Kidney (tissue), 14 donors: ENCODE measurements around the gene CCDC27. TPM values are rescaled to one million over a fixed set of nuclear protein-coding genes. Genes with fewer than 3 reads are reported as not detected.
A peak's percentile ranks its signal among the peaks of the same experiment; 100 is the strongest.

Source experiments
- DNase-seq, 5 donors: peaks; one replicate each; pipeline ENCODE4 v3.0.0-alpha.2; 2013 to 2020
- FAIRE-seq: peaks from 2 replicates; lab custom pipeline; 2012; peaks lifted over from hg19 to GRCh38; lab: Jason Lieb, UNC
- H3K27ac ChIP-seq, 2 donors: one replicate each; pipeline ENCODE4 v1.7.0; 2013; ENCODE audit warnings: low read depth in 2 of 2, low read length in 2 of 2, inconsistent platforms in 1 of 2
- H3K27me3 ChIP-seq: one replicate; pipeline ENCODE4 v1.7.1; 2013; ENCODE audit warnings: low read length, inconsistent platforms; ENCODE audit not compliant: control insufficient read depth, insufficient read depth
- H3K36me3 ChIP-seq, 3 donors: one replicate each; pipeline versions ENCODE4 v1.7.0 to v1.7.1; 2013; ENCODE audit warnings: low read length in 3 of 3, control low read depth in 1 of 3, inconsistent platforms in 1 of 3; ENCODE audit not compliant: insufficient read depth in 3 of 3, control insufficient read depth in 2 of 3
- H3K4me1 ChIP-seq, 3 donors: one replicate each; pipeline versions ENCODE4 v1.7.0 to v1.7.1; 2013; ENCODE audit warnings: low read length in 3 of 3, inconsistent platforms in 1 of 3, low read depth in 1 of 3; ENCODE audit not compliant: control insufficient read depth in 2 of 3, insufficient read depth in 2 of 3
- H3K4me3 ChIP-seq, 3 donors: one replicate each; pipeline versions ENCODE4 v1.7.0 to v1.8.1; 2013; ENCODE audit warnings: low read length in 3 of 3, control low read depth in 1 of 3, inconsistent platforms in 1 of 3
- H3K9ac ChIP-seq, 3 donors: one replicate each; pipeline versions ENCODE4 v1.7.0 to v1.7.1; 2013; ENCODE audit warnings: low read length in 3 of 3, control low read depth in 1 of 3, inconsistent platforms in 1 of 3
- H3K9me3 ChIP-seq, 3 donors: one replicate each; pipeline versions ENCODE4 v1.7.0 to v1.7.1; 2013; ENCODE audit warnings: low read length in 3 of 3, control low read depth in 1 of 3, inconsistent platforms in 1 of 3; ENCODE audit not compliant: control insufficient read depth in 2 of 3, insufficient read depth in 1 of 3
- CTCF ChIP-seq: IDR thresholded peaks from 3 replicates; pipeline ENCODE4 v1.5.1; 2012; ENCODE audit warnings: mild to moderate bottlenecking, moderate library complexity, borderline replicate concordance; ENCODE audit not compliant: insufficient read depth; ENCODE audit errors: extremely low read depth
- intact Hi-C: fragments of 100-400 bp; cut with DNase I; formaldehyde crosslinking; loops from one replicate; pipeline ENCODE4 v1.11.1; 2022
- polyA plus RNA-seq: library from polyadenylated mRNA; stranded (reverse); fragments of 350-450 nt; fragmentation: Illumina TruSeq; extraction: RNeasy Lipid Tissue Mini Kit (QIAGEN cat#74804); gene quantifications from one replicate; pipeline ENCODE4 v1.2.3, GENCODE V29; 2014; ENCODE audit warnings: low read depth, low replicate concordance; ENCODE audit not compliant: insufficient read depth
- total RNA-seq: library from RNA; stranded (reverse); fragmentation: NEBNext Ultra II Directional; extraction: Animal tissue kit (Norgen Biotek cat#: 25700); gene quantifications from one replicate; pipeline ENCODE4 v1.2.1, GENCODE V29; 2021
- donor health status: control.
- donor health status: control.
- donor health status: control.
- donor health status: control.
- donor health status: control.
- donor health status: DM: yes; HTN: yes; CAD: no.
- donor health status: Normal renal cell carcinoma (clear cell type).

The CCDC27 gene
- total and polyA plus RNA-seq, 2 donors from 2014 or later, result not detected

GRCh38 chr1:3814771-3815561 is 62.7 kb downstream of the CCDC27 start:
- no peak for FAIRE-seq
- Histone ChIP-seq H3K9ac (no peak overlapping the region), H3K4me3 (no peak overlapping the region), H3K27ac (no peak overlapping the region), H3K4me1 (peaks cover 0 to 2% (median 0%) of the 10 kb centered on the region in 3 donors), H3K27me3 (no peaks in the 10 kb centered on the region), H3K36me3 (peaks cover 1 to 16% (median 6%) of the 10 kb centered on the region in 3 donors), H3K9me3 (no peaks in the 10 kb centered on the region)
- DNase-seq, result peak in 2 of 5 donors; percentile 21 to 65
- intact Hi-C loops, result no loop called here
- TF ChIP-seq CTCF, result no peak

GRCh38 chr1:3816331-3817137 is 64.3 kb downstream of the CCDC27 start:
- FAIRE-seq (no peak), DNase-seq (peak in 1 of 5 donors; percentile 38)
- H3K36me3 ChIP-seq, result peaks cover 3 to 16% (median 10%) of the 10 kb centered on the region in 3 donors
- H3K9ac ChIP-seq, result no peak overlapping the region
- H3K27me3 ChIP-seq, result no peaks in the 10 kb centered on the region
- intact Hi-C loops, result no loop called here
- peaks cover 0 to 8% (median 4%) of the 10 kb centered on the region in 3 donors for H3K4me1 ChIP-seq
- TF ChIP-seq CTCF, result no peak
- no peaks in the 10 kb centered on the region for H3K9me3 ChIP-seq
- no peak overlapping the region for H3K4me3 ChIP-seq
- no peak overlapping the region for H3K27ac ChIP-seq

- Histone ChIP-seq H3K27ac (no peak overlapping the region), H3K4me1 (peaks cover 0 to 9% (median 3%) of the 10 kb centered on the region in 3 donors), H3K27me3 (no peaks in the 10 kb centered on the region), H3K9ac (no peak overlapping the region), H3K9me3 (no peaks in the 10 kb centered on the region), H3K36me3 (peaks cover 3 to 20% (median 16%) of the 10 kb centered on the region in 3 donors), H3K4me3 (no peak overlapping the region)
- intact Hi-C loops, result no loop called here
- TF ChIP-seq CTCF, result no peak
- FAIRE-seq, result no peak
- DNase-seq, result peak in 1 of 5 donors; percentile 68
These were observed 65.0 kb downstream of the CCDC27 start for GRCh38 chr1:3817138-3817740.
